GM18498 (cell line): ENCODE results near the gene PTGDR.
A peak's percentile ranks its signal among the peaks of the same experiment; 100 is the strongest.

Source experiments
- ATAC-seq: cut with Tn5 transposase; IDR thresholded peaks from one replicate; pipeline ENCODE4 v1.9.1; 2021; ENCODE audit warnings: mild to moderate bottlenecking, moderate library complexity; ENCODE audit not compliant: unreplicated experiment

The PTGDR gene, protein sequence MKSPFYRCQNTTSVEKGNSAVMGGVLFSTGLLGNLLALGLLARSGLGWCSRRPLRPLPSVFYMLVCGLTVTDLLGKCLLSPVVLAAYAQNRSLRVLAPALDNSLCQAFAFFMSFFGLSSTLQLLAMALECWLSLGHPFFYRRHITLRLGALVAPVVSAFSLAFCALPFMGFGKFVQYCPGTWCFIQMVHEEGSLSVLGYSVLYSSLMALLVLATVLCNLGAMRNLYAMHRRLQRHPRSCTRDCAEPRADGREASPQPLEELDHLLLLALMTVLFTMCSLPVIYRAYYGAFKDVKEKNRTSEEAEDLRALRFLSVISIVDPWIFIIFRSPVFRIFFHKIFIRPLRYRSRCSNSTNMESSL

DNA sequence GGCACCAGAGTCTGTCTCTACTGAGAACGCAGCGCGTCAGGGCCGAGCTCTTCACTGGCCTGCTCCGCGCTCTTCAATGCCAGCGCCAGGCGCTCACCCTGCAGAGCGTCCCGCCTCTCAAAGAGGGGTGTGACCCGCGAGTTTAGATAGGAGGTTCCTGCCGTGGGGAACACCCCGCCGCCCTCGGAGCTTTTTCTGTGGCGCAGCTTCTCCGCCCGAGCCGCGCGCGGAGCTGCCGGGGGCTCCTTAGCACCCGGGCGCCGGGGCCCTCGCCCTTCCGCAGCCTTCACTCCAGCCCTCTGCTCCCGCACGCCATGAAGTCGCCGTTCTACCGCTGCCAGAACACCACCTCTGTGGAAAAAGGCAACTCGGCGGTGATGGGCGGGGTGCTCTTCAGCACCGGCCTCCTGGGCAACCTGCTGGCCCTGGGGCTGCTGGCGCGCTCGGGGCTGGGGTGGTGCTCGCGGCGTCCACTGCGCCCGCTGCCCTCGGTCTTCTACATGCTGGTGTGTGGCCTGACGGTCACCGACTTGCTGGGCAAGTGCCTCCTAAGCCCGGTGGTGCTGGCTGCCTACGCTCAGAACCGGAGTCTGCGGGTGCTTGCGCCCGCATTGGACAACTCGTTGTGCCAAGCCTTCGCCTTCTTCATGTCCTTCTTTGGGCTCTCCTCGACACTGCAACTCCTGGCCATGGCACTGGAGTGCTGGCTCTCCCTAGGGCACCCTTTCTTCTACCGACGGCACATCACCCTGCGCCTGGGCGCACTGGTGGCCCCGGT lies at the start of gene PTGDR:
PTGDR (plus strand) TSS at position 198 of the 778 bp plus-strand sequence; CDS start at position 315, 117 bp downstream.
- ATAC-seq = no peak

DNA sequence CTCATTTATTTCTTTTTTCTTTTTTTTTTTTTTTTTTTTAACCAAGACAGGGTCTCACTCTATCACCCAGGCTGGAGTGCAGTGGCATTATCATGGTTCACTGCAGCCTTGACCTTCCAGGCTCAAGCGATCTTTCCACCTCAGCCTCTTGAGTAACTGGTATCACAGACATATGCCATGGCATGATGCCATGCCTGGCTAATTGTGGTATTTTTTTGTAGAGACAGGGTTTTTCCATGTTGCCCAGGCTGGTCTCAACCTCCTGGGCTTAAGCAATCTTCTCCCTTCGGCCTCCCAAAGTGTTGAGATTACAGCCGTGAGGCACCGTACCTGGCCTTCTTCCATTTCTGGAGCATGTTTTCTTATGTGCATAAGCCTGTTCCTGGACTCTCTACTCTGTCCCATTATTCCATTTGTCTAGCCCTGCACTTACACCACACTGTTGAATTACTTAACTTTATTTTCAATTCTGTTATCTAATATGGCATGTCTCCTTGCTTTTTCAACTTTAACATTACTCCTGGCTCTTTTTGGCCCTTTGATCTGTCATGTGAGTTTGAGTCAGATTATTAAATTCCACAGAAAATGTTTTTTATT lies 47.9 kb upstream of the PTGDR start:
- no peak for ATAC-seq

DNA sequence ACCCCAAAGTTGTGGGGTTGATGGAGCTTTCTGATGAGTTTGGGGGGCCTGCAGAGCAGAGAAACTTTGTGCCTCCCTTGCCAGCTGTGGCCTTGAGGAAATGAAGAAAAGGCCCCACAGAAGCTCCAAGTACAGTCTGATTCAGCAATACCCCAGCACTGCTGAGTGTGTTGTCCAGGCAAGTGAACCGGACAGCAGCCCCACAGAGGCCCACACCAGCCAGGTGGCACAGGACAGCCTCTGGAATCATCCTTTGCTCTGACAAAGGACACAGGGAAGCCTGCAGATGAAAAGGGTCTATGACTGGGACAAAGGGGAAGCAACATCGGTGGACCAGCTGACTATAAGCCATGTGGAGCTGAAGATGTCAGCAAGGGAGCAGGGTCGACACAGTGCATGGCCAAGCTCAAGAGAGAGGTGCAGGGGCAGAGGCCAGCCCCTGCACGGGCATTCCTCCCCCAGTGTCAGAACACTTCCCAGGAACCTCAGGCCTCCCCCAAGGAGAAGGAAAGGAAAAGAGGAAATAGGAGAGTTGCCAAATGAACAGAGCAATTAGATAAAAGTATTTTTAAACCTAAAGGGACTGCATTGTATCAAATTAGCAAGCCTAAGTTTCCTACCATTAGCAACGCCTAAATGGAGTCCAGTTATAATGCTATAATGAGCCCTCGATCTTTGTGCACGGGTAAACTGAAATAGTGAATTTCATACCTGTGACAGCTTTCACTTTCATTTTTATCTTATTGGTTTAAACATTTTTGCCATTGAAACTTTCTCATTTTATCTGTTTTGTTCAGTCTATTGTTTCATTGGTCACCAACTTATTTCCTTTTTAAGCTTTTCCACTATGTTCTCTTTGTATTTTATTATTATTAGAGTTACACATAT lies 46.3 kb upstream of the PTGDR start:
- no peak for ATAC-seq

DNA sequence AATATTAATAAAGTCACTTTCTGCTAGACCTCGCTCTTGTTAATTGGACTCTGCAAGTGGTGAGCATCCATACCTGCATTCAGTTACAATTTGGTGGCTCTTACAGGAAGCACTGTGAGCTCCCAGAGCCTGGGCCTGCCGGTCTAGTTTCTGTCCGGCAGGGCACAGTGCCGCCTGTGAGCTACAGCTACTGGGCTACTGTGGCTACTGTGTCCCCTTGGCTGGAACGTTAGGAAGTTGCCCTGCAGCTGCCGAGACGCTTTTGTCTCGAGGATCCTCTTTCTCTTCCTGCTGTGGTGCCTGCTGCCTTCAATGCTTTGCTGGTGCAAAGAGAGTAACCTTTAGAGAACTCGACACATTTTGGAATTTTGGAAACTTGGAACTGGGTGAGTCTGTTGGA lies 44.6 kb upstream of the PTGDR start:
- no peak for ATAC-seq

DNA sequence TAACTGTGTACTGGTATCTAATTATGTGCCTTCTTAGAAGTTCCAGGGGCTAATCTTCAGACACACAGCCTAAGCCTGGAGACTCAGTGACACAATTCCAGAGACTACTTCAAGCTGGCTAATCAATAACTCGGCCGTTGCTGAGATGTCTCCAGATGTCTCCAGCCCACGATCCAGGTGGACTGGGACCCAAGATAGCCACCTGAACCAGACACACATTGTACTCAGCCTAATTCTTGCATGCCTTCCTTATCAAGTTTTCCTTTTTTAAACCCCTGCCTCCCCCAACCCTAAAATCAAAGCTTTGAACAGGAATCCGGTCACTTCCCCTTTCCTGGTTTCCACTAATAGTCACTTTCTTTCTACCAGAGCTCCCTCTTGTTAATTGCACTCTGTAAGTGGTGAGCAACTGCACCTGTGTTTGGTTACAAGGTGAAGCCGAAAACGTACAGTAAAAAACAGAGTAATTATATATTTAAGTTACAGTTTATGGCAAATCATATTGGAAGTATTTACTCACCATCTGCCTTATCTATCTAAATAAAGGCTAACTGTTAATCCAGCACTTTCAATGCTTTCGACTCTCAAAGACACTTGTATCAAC lies 39.8 kb upstream of the PTGDR start:
- ATAC-seq = no peak

DNA sequence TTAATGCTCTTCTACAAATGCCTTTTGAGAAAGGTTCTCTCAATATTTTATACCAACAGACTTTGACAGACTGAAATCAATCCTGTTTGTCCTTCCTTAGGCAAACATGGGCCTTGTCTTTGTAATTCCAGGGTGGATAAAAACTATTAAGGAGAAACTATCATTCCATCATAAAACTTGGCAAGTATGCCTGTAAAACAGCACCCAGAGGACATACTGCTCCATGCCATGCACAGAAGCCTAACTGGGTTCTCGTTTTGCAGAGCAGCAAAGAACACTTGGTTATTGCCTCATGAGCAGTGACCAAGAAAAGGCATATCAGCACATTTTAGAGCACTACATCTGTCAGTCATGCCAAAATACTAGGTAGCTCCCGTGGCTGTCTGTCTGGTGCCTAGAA lies 33.8 kb upstream of the PTGDR start:
- ATAC-seq = no peak

DNA sequence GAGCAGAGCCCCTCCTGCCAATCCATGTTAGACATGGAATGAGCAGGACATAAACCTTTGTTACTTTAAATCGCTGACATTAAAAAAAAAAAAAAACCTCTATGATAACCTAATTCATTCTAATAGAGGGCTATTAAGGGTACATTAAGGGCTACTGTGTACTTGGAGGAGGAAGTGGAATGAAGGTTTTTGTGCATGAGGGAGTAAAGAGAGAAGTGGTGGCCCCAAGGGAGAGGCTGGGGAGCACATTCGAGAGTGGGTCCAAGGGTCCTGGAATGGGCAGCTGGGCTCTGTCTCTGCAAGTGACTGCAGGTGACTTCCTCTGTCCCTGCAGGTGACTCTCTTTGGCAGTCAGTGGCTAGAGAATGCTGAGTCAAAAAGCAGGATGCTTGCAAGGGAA lies 32.1 kb upstream of the PTGDR start:
- no peak for ATAC-seq

DNA sequence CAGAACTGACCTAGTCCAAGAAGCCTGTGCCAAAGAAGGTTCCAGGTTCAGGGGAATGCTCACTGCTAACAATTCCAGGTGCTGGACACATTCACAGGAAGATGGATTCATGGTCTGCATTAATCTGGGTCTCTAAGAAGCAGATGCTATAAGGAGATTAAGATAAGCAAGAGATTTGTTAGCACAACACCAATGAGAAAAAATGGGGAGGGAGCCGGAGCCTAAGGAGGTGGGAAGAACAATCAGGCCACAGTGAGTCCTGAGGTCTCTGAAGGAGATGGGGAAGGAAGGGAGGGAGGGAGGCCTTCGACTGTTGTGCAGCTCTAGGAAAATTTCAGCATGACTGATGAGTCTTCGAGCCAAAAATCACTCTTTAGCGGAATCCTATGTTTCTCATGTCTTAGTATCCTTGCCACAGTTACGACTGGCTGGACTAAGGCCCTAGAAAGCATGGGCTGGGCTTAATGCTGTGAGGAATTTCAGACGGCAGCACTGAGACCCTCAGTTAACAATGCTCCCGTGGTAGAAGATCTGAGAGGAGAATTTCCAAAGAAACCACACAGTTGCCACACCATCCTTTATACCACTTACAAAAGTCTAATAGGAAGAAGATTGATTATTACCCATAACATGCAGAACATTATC lies 31.5 kb upstream of the PTGDR start:
- no peak for ATAC-seq

DNA sequence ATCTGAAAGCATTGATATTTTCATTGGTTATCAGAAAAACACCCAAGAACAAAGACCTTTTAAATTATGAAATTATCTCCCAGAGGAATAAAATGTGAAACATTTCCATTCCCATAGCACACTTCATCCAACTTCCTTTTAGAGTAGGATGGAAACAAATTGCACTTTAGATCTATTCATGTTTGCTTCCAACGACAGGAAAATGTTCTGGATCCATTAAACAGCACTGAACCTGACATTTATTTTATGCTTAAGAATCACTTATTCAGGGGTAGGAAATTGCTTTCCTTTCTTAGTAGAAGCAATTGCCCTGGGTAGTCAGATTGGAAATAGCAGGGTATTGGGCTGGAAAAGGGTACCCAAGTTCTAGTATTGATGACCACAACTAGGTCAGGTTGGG lies 28.8 kb upstream of the PTGDR start:
- ATAC-seq = no peak

DNA sequence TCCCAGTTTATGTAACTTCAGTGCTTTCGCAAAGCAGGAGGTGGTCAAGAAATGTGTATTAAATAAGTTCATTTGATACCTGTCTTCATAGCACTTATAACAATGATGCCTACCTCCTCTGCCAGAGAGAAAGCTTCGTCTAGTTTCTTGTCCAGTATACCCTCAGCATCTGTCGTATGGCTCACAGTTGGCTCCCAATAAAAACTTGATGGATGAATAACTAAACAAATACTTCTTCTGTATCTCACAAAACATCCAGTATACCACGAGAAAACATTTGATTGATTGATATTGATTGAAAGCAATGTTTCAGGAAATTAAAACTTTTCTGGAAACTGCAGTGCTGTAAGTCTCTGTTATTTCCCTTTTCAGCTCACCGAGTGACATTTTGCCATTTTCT lies 26.9 kb upstream of the PTGDR start:
- no peak for ATAC-seq

DNA sequence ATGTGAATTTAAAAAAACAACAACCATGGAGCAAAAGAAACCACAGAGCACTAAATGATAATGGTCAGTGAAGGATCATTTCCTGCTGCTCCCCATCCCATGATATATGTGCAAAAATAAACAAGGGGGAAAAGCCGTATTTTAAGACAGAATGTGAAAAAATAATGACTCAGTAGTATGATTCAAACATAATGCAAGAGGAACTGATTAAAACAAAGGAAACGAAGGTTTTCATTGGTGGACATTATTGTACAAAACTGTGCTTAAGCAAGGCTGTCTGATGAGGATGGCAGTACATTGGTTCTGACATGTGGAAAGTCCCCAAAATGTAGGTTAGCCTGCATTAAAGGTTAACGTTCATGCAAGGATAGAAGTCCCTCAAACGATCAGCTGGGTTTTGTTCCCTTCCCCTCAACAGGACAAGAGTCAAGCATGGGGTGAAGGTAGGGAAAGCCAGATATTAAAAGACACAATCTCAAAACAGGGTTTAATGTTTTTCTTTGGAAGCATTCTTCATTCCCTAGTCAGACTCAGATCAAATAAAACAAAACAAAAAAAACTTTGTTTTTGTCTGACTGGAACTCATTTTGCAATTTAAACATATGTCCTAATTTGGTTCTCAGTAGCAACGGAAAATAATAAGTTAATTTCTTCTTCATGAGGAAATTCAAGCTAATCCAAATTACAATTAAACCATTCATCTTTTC lies 26.3 kb upstream of the PTGDR start:
- no peak for ATAC-seq

DNA sequence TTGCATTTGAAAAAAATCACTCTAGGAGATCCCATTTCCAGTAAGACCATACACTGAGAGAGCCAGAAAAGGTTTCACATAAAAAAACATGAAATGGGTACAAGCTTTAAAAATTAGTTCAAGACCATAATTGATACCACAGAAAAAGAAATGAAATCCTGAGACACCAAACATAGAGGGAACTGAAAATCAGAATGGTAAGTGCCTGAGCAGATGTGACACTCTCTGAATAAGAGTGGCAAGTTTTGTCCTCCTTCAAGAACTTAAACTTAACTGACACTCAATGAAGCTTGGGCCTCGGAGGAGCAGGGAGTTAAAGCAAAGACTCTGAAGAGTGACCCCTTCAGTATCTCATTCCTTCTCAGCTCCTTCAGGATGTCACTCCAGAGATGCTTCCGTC lies 23.2 kb upstream of the PTGDR start:
- peak; percentile 85 for ATAC-seq

DNA sequence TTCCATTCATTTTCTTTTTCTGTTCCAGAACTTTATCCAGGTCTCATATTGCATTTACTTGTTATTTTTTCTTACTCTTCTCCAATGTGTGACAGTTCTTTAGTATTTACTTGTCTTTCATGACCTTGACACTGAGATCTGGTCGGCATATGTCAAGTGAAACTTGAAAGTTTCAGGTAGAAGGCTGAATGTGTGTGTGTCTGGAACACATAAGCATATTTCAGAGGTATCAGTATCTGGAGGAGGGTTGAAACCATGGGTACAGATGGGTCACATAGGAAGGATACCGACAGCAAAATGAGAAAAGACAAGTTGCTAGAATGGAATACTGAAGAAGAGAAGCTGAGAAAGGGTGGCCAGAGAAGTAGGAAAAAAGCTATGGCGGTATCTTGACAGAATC lies 22.5 kb upstream of the PTGDR start:
- ATAC-seq = peak; percentile 77

DNA sequence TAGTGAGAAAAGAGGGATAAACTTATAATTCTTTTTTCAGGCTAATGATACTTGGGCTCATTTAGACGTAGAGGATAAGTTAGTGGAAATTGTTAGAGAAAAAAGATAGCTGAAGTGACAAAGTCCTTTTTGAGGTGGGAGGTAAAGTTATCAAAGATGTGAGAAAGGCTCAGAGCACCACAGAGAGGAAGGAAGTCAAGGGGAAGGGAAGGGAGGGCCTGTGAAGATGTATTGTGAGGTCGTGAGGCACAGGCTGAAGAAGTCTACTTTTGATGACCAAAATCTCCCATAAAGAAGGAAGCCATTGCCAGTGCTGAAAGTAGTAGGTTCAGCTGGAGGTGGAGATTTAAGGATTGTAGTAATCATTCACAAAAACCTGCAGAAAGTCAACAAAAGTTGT lies 19.4 kb upstream of the PTGDR start:
- no peak for ATAC-seq

DNA sequence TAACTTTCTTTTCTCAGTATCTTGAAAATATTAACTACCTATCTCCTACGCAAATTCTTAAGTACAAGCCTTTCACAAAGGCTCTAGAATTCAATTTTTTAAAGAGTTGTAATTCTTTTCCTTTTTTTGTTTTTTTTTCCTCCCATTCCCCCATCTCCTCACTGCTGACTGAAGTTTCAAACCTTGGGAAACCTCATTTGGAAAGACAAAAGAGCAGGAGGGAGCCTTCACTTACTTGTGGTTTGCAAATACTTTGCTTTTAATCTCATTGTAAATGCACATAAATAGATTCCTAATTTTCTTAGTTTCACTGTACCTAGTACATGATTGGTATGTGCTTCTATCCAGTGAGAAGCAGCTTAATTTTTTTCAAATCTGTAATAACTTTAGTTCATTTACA lies 15.8 kb upstream of the PTGDR start:
- ATAC-seq = no peak

DNA sequence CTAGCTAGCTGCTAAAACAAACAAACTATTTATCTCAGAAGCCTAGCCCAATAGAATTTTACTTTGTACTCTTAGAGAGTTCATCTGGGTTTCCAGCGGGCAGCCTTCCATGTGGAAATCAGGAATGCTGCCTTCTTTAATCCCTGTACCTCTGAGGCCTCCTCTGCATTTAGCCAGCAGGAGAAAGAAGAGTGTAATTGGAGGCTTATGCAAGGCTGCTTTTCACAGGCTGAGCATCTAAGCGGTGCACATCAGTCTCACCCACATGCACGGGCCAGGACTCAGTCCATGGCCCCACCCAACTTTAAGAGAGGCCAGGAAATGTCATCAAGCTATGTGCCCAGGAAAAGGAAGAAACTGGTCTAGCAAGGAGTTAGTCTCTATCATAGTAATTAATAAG lies 14.0 kb upstream of the PTGDR start:
- ATAC-seq = no peak

DNA sequence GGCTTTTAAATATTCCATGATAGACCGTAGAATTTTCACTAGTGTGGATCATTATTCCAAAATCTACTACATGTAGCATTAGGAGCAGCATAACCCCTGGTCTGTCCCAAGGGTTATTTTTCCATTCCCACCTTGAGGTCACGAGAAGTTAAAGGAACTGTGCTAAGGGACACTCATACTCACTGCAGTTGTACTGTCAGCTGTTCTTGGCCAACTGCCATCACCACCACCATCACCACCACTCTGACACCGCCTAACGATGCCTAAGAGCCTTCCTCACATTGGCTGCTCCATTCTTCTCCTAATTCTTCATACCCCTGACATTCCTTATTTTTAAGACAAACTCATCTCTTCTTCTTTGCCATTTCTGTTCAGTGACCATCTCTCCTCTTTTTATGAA lies 13.4 kb upstream of the PTGDR start:
- no peak for ATAC-seq

DNA sequence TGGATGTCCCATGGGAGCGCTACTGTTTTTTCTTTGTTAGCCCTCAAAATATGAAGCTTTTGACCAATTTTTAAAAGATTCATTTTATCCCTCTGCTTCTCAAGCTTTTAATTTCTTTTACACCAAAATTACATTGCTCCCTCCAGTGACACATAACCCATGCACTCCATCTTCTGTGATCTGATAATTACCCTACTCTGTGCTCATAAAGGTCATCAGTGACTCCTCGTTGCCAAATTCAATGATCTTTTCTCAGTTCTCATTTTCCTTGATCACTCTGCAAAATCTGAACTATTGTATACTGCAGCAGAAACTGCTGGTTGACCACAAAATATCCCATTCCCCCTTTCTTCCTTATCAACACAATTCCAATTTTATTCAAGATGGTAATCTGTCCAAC lies 8.7 kb upstream of the PTGDR start:
- no peak for ATAC-seq

DNA sequence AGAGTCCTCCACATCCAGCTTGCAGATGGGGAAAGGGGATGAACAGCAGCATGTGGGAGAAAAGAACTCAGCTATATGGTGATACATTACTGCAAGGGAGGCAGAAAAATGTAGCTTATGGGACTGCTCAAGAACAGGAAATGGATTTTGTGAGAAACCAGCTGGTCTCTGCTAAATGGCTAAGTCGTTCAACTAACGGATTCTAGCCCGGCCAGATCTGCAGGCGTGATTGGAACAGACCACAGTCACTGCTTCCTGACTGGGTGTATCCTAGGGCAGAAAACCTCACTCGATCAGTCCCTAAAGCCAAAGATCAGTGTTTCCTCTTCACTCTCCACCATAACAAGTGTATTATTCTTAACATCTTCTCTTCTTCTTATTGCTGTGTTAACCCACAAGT lies 8.1 kb upstream of the PTGDR start:
- ATAC-seq = no peak

DNA sequence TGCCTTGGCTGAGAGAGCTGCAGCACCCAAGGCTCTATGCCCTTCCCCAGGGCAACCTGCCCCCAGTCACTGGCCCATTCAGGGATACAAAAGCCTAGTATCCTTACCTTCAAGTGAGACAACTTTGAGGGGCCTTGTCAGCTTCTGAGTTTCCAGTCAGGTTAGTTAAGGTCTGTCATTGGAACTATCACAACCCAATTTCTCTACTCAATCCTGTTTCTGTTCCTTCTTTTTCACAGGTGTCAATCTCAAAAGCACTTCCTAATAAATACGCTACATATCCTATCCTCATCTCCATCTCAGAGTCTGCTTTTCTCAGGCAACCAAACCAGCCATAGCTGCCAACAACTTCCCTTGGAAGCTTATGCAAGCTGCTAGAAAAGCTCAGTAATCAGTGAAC lies 4.9 kb upstream of the PTGDR start:
- ATAC-seq = no peak
